DND-41 (cell line): ENCODE data around the gene CTTNBP2.

Experiments used
- EZH2 ChIP-seq: IDR thresholded peaks from 3 replicates; pipeline ENCODE4 v1.6.1; 2012; ENCODE audit warnings: borderline replicate concordance, low read depth, mild to moderate bottlenecking, moderate library complexity, low read length, inconsistent platforms; ENCODE audit not compliant: severe bottlenecking
- TF ChIP-seq, protein P1 (sequence below): IDR thresholded peaks from 2 replicates; pipeline ENCODE4 v1.5.1; 2012; ENCODE audit warnings: borderline replicate concordance, low read length, moderate library complexity, mild to moderate bottlenecking; ENCODE audit not compliant: poor library complexity, severe bottlenecking; ENCODE audit errors: extremely low read depth

- no peak for TF ChIP-seq EZH2
- TF ChIP-seq, protein P1, sequence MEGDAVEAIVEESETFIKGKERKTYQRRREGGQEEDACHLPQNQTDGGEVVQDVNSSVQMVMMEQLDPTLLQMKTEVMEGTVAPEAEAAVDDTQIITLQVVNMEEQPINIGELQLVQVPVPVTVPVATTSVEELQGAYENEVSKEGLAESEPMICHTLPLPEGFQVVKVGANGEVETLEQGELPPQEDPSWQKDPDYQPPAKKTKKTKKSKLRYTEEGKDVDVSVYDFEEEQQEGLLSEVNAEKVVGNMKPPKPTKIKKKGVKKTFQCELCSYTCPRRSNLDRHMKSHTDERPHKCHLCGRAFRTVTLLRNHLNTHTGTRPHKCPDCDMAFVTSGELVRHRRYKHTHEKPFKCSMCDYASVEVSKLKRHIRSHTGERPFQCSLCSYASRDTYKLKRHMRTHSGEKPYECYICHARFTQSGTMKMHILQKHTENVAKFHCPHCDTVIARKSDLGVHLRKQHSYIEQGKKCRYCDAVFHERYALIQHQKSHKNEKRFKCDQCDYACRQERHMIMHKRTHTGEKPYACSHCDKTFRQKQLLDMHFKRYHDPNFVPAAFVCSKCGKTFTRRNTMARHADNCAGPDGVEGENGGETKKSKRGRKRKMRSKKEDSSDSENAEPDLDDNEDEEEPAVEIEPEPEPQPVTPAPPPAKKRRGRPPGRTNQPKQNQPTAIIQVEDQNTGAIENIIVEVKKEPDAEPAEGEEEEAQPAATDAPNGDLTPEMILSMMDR = no peak
Measured at GRCh38 chr7:117912421-117912820, 39.2 kb upstream of the CTTNBP2 start.
